ENCODE data around the gene CDRT15L2. TPM values are rescaled to one million over a fixed set of nuclear protein-coding genes. Genes with fewer than 3 reads are reported as not detected.
"Not testable (repeated sequence)": the region's sequence is repeated elsewhere in the genome, so short reads cannot be mapped to it uniquely, and the experiment has no call there.

CDRT15L2 gene
- total and polyA plus RNA-seq, 8 donors: not detected

GRCh38 chr17:20571653-20572052 lies 7.9 kb upstream of the CDRT15L2 start:
- H3K36me3 ChIP-seq; H3K27ac ChIP-seq; DNase-seq; H3K9me3 ChIP-seq; H3K4me3 ChIP-seq; intact Hi-C loops (cut with DNase I; ENCODE audit: low total_unique reads); H3K4me1 ChIP-seq: not testable (repeated sequence)
- peaks cover 0 to 16% (median 0%) of the 10 kb centered on the region in 3 donors for H3K27me3 ChIP-seq
- 87 to 90% (median 87%) methylated on average over 8 to 12 of the region's 13 CpGs for WGBS, 5 donors

- DNase-seq; intact Hi-C loops (cut with DNase I; ENCODE audit: low total_unique reads); H3K27ac ChIP-seq; H3K4me1 ChIP-seq; H3K9me3 ChIP-seq; H3K36me3 ChIP-seq; H3K27me3 ChIP-seq; H3K4me3 ChIP-seq: not testable (repeated sequence)
- WGBS, 5 donors: 75 to 96% (median 89%) methylated on average over 2 to 7 of the region's 8 CpGs
These were observed 6.3 kb upstream of the CDRT15L2 start for GRCh38 chr17:20573216-20573615.

GRCh38 chr17:20575071-20575470 lies 4.5 kb upstream of the CDRT15L2 start:
- DNase-seq; H3K27ac ChIP-seq; H3K27me3 ChIP-seq; H3K4me3 ChIP-seq; H3K9me3 ChIP-seq; intact Hi-C loops (cut with DNase I; ENCODE audit: low total_unique reads); H3K4me1 ChIP-seq; H3K36me3 ChIP-seq: not testable (repeated sequence)
- 38 to 62% (median 56%) methylated on average over 2 of the region's 2 CpGs for WGBS, 5 donors

DNA sequence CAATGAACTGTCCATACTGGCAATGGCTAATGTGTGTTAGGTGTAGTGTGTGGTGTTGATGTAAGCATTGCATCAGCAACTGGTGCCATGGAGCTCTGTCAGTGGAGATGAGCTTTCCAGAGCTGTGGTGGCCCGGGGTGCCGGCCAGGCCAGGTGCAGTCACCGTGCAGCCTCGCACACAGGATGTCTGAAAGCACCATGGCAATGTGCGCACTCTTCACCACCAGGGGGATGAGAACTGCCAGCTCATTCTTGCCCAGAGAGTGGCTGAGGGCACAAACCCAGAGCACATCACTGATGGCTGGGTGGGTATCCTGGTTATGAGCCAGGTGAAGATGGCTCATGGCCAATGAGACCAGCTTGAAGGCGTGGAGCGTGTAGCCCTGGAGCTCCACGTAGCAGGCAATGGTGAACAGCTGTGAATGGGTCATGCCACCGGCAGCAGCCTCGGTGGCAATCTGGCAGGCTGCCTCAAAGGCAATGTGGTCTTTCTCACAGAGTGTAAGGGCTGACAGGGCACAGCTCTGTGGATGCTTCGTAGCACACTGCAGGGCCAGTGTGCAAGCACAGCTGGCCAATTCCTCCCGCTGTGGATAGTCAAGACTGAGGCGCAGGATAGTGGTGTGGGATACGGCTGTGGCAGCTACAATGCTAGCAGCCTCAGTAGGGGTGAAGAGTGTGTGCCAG lies 4.5 kb downstream of the CDRT15L2 start:
- intact Hi-C loops (cut with DNase I; ENCODE audit: low total_unique reads); H3K4me1 ChIP-seq; H3K36me3 ChIP-seq; H3K4me3 ChIP-seq; DNase-seq; H3K27ac ChIP-seq; H3K9me3 ChIP-seq: not testable (repeated sequence)
- H3K27me3 ChIP-seq: peaks cover 1 to 27% (median 6%) of the 10 kb centered on the region in 3 donors
- 79 to 100% (median 84%) methylated on average over 3 to 9 of the region's 14 CpGs; no CpG with 5 or more reads in 1 of the 5 donors for WGBS, 5 donors

DNA sequence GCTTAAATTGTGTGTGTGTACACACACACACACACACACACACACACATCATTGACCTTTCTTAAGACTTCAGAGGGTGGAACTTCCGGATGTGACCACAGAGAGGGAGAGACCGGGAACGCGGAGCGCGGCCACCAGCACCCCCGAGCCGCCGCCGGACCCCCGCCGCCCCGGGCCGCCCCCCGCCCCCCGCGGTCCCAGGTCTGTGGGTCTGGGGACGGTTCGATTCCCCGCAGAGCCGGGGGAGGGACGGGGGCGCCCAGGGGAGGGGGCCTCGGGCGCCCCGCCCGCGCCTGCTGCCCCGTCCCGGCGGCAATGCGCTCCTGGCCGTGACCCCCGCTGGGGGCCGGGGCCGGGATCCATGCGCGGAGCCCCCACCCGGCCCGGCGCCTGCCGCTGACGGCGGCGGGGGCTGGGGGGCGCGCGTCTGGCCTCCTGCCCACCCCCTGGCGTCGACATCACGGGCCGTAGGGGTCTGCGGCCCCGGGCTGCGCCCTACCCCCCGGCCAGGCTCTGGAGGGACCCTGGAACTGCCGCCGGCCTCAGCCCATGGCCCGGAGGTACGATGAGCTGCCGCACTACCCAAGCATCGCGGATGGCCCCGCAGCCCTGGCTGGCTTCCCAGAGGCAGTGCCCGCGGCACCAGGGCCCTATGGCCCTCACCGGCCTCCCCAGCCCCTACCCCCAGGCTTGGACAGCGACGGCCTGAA lies 9.4 kb downstream of the CDRT15L2 start:
- DNase-seq: peak in 1 of 2 donors; percentile 58
- intact Hi-C loops (cut with DNase I; ENCODE audit: low total_unique reads); H3K27ac ChIP-seq; H3K9me3 ChIP-seq; H3K36me3 ChIP-seq; H3K4me1 ChIP-seq; H3K4me3 ChIP-seq: not testable (repeated sequence)
- H3K27me3 ChIP-seq: peaks cover 4 to 41% (median 9%) of the 10 kb centered on the region in 3 donors
- WGBS, 5 donors: 3 to 15% (median 7%) methylated on average over 9 to 66 of the region's 69 CpGs

DNA sequence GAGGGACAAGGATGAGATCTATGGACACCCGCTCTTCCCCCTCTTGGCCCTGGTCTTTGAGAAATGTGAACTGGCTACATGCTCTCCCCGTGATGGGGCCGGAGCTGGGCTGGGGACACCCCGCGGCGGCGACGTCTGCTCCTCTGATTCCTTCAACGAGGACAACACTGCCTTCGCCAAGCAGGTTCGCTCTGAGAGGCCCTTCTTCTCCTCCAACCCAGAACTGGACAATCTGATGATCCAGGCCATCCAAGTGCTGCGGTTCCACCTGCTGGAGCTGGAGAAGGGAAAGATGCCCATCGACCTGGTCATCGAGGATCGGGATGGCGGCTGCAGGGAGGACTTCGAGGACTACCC lies 9.9 kb downstream of the CDRT15L2 start:
- H3K4me3 ChIP-seq; intact Hi-C loops (cut with DNase I; ENCODE audit: low total_unique reads); H3K9me3 ChIP-seq; H3K27ac ChIP-seq; H3K4me1 ChIP-seq; DNase-seq; H3K36me3 ChIP-seq: not testable (repeated sequence)
- WGBS, 5 donors: 88 to 93% (median 90%) methylated on average over 15 to 17 of the region's 17 CpGs
- peaks cover 4 to 41% (median 9%) of the 10 kb centered on the region in 3 donors for H3K27me3 ChIP-seq

GRCh38 chr17:20591040-20591439 lies 11.5 kb downstream of the CDRT15L2 start:
- intact Hi-C loops (cut with DNase I; ENCODE audit: low total_unique reads); DNase-seq; H3K27ac ChIP-seq; H3K9me3 ChIP-seq; H3K4me3 ChIP-seq; H3K4me1 ChIP-seq; H3K36me3 ChIP-seq: not testable (repeated sequence)
- peaks cover 4 to 36% (median 9%) of the 10 kb centered on the region in 3 donors for H3K27me3 ChIP-seq
- WGBS, 5 donors: 52 to 69% (median 67%) methylated on average over 2 of the region's 4 CpGs

DNA sequence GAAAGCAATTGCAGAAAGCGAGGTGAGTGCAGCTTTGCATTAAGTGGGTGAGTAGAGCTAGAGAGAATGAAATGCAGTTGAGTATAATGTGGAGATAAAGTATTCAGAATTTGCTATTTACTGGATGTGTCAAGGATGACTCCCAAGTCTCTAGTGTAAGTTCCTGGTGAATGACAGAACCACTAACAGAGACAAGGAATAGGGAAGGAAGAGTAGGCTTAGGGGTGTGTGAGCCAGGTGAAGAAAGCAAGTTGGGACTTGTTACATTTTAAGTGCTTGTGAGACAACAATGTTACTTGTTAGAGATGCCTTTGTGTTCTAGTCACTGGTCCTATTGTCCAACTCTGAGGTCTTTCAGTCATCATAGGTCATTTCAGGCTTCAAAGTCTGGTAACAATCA lies 26.0 kb downstream of the CDRT15L2 start:
- 78 to 96% (median 93%) methylated on average over 1 of the region's 1 CpG for WGBS, 5 donors
- H3K9me3 ChIP-seq; H3K4me1 ChIP-seq; H3K36me3 ChIP-seq; H3K27ac ChIP-seq; DNase-seq; H3K4me3 ChIP-seq; intact Hi-C loops (cut with DNase I; ENCODE audit: low total_unique reads); H3K27me3 ChIP-seq: not testable (repeated sequence)

DNA sequence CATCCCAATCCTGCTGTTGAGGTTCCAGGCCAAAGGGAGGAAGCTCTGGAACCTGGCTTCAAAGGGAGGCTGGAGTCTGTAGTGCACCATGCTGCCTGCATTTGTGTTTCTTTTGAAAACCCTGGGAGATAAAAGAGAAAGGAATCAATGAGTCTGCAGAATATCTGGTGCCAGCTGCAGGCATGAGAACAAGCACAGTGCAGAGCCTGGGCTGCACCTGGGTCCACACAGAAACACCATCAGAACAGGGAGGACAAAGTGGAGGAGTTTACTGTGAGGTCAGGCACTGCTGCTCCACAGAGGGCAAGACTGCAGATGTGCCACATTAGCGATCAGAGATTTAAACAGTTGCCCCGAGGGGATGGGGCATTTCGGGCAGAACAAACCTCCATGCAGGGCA lies 30.0 kb downstream of the CDRT15L2 start:
- WGBS, 5 donors: 57 to 88% (median 81%) methylated on average over 2 to 3 of the region's 3 CpGs
- not testable (repeated sequence) for H3K4me3 ChIP-seq

More for the DNA sequence above, 30.0 kb downstream of the CDRT15L2 start:
- intact Hi-C loops (cut with DNase I; ENCODE audit: low total_unique reads); H3K27me3 ChIP-seq; H3K9me3 ChIP-seq; DNase-seq; H3K27ac ChIP-seq; H3K36me3 ChIP-seq; H3K4me1 ChIP-seq: not testable (repeated sequence)

All from stomach (tissue), 9 donors.